ENCODE measurements around the gene PSME1.

- TF ChIP-seq CTCF (IDR thresholded peaks at IDR 0.05) (no peak), EZH2phosphoT487 (IDR thresholded peaks at IDR 0.05) (no peak)
Observed at GRCh38 chr14:24098229-24098926, 37.6 kb upstream of the PSME1 start.
